Measurements from ENCODE around the gene HDHD3. TPM values are rescaled to one million over a fixed set of nuclear protein-coding genes. Genes with fewer than 3 reads are reported as not detected.
A peak's percentile ranks its signal among the peaks of the same experiment; 100 is the strongest.
"Not testable (repeated sequence)": the region's sequence is repeated elsewhere in the genome, so short reads cannot be mapped to it uniquely, and the experiment has no call there.

Gene HDHD3
- total and polyA plus RNA-seq, 12 donors = 89.1 to 343 (median 194) TPM

GRCh38 chr9:113368348-113368981, 8.3 kb downstream of the HDHD3 start:
- WGBS, 4 donors = 85 to 90% (median 88%) methylated on average over 5 of the region's 5 CpGs
- no peak overlapping the region for H3K4me3 ChIP-seq
- H3K27ac ChIP-seq = no peak overlapping the region
- intact Hi-C loops (cut with DNase I) = no loop called here
- no peak for TF ChIP-seq POLR2A (IDR thresholded peaks at IDR 0.05)
- no peak for TF ChIP-seq CTCF (IDR thresholded peaks at IDR 0.05)
- peaks cover 9 to 16% of the 10 kb centered on the region in 2 donors for H3K4me1 ChIP-seq (replicated peaks in 1 of 2)
- H3K36me3 ChIP-seq (replicated peaks in 1 of 2) = peaks cover 0 to 8% of the 10 kb centered on the region in 2 donors
- DNase-seq = no peak
- H3K27me3 ChIP-seq = no peaks in the 10 kb centered on the region
- H3K9me3 ChIP-seq (replicated peaks in 1 of 3) = no peaks in the 10 kb centered on the region

- H3K4me3 ChIP-seq; intact Hi-C loops (cut with DNase I); H3K9me3 ChIP-seq (replicated peaks in 1 of 3); H3K27me3 ChIP-seq; H3K36me3 ChIP-seq (replicated peaks in 1 of 2): not testable (repeated sequence)
- 60 to 69% (median 66%) methylated on average over 3 of the region's 3 CpGs for WGBS, 4 donors
- Histone ChIP-seq H3K27ac (peak overlapping the region in 2 of 5 donors; percentile 37 to 63), H3K4me1 (replicated peaks in 1 of 2) (peaks cover 6 to 11% of the 10 kb centered on the region in 2 donors)
- peak in 6 of 7 donors; percentile 43 to 82 (median 70) for DNase-seq
These were observed 11.1 kb downstream of the HDHD3 start for GRCh38 chr9:113365652-113366051.

- TF ChIP-seq CTCF (IDR thresholded peaks at IDR 0.05) (no peak), POLR2A (IDR thresholded peaks at IDR 0.05) (no peak)
- intact Hi-C loops (cut with DNase I) = no loop called here
- no peaks in the 10 kb centered on the region for H3K36me3 ChIP-seq (replicated peaks in 1 of 2)
- no peaks in the 10 kb centered on the region for H3K27me3 ChIP-seq
- no peaks in the 10 kb centered on the region for H3K9me3 ChIP-seq (replicated peaks in 1 of 3)
- WGBS, 4 donors = 14 to 37% (median 23%) methylated on average over 1 of the region's 1 CpG
- no peak overlapping the region for H3K4me3 ChIP-seq
- peak overlapping the region in 1 of 5 donors; percentile 37 for H3K27ac ChIP-seq
- H3K4me1 ChIP-seq (replicated peaks in 1 of 2) = peaks cover 6 to 11% of the 10 kb centered on the region in 2 donors
- no peak for DNase-seq
These were observed 11.8 kb downstream of the HDHD3 start for GRCh38 chr9:113364951-113365350.

- WGBS, 4 donors = 68 to 93% (median 89%) methylated on average over 3 of the region's 3 CpGs
- intact Hi-C loops (cut with DNase I) = no loop called here
These were observed 13.4 kb downstream of the HDHD3 start for GRCh38 chr9:113363336-113363735.

More at GRCh38 chr9:113363336-113363735, 13.4 kb downstream of the HDHD3 start:
- H3K27ac ChIP-seq = no peak overlapping the region
- no peak for TF ChIP-seq POLR2A (IDR thresholded peaks at IDR 0.05)
- no peak for TF ChIP-seq CTCF (IDR thresholded peaks at IDR 0.05)
- peaks cover 6 to 11% of the 10 kb centered on the region in 2 donors for H3K4me1 ChIP-seq (replicated peaks in 1 of 2)
- H3K36me3 ChIP-seq (replicated peaks in 1 of 2) = no peaks in the 10 kb centered on the region
- no peak overlapping the region for H3K4me3 ChIP-seq
- no peaks in the 10 kb centered on the region for H3K27me3 ChIP-seq
- H3K9me3 ChIP-seq (replicated peaks in 1 of 3) = no peaks in the 10 kb centered on the region
- DNase-seq = no peak

All from adrenal gland (tissue), 12 donors.